HG02763 (cell line): ENCODE results near the gene DYNC1I2.
"Not testable (repeated sequence)": the region's sequence is repeated elsewhere in the genome, so short reads cannot be mapped to it uniquely, and the experiment has no call there.

Experiments
- ATAC-seq: cut with Tn5 transposase; IDR thresholded peaks from one replicate; pipeline ENCODE4 v1.9.1; 2021; ENCODE audit warnings: mild to moderate bottlenecking, moderate library complexity; ENCODE audit not compliant: unreplicated experiment

DYNC1I2 gene

GRCh38 chr2:171711351-171711750, 24.1 kb downstream of the DYNC1I2 start:
- ATAC-seq, result no peak

DNA sequence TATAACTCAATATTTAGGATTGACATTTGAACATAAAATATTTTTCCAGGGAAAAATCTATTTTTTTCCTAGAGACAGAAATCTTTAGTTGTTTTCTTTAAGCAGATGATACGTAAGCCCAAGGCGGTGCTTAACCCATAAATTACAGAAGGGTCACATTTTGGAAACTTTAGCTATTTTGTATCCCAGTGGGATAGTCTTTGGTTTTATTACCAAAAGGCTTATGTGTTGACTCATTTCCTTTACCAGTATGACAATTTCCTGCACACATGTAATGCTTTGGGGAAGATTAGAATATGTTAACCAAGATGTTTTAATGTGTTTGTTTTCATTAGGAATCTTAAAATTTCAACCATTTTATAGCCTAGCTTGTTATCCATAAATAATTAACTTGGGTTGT, 24.8 kb downstream of the DYNC1I2 start:
- no peak for ATAC-seq

DNA sequence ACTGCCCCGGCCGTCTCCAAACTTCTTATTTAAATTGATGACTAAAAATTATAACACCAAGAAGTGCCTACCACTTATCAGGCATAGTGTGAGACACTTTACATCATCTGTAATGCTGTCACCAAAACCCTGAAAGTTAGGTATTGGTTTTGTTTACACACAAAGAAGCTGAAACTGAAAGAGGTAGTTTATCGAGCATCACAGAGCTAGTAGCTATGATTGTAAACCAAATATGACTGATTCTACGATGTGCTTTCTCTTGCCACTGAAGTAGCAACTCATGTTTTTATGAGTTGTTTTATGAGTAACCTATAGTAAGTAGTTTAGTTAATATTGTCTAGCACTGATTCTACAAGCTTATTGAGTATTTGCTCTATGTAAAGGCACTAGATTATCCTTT, 31.5 kb downstream of the DYNC1I2 start:
- ATAC-seq, result peak; percentile 53

- ATAC-seq, result no peak
These were observed 32.4 kb downstream of the DYNC1I2 start for GRCh38 chr2:171719660-171720059.

DNA sequence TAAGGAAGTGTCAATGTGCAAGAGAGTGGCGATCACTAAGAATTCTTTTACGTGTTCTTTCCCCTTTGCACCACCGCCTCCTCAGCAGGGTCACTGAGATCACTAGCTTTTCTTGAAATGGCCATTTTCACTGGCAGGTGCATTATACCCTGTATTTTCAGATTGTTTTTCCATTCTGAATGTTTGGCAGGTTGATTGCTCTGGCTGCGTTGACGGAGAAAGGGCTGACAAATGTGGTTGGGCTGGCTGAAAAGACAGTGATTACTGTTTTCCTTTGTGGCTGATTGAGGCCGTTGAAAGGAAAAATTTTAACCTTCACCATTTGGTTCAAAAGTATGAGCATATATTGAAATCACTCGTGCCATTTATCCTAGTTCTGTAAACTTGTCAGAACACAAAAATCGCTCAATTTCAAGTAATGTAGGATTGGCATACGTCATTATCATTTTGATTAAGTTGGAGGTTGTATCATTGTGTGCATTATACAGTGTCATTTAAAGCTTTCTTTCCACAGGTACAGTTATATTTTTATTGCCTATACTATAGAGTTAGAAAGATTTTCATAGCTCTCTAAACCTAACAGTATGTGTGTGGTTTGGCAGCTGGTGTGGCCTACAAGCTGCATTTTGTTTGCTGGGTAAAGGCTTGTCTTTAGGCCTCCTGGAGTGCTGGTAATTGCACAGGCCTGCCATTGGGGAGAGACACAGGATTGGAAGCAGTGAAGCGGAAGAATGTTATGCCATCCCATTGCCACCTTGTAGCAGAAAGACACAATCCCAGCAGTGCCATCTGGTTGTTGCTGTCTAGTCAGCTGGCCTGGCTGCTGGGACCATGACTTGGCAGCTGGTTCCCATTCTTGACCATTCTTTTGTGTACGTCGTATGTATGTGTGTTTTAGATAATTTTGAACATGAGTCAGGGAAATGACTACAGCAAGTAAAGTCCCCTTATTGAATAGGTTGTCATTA, 36.7 kb downstream of the DYNC1I2 start:
- no peak for ATAC-seq

DNA sequence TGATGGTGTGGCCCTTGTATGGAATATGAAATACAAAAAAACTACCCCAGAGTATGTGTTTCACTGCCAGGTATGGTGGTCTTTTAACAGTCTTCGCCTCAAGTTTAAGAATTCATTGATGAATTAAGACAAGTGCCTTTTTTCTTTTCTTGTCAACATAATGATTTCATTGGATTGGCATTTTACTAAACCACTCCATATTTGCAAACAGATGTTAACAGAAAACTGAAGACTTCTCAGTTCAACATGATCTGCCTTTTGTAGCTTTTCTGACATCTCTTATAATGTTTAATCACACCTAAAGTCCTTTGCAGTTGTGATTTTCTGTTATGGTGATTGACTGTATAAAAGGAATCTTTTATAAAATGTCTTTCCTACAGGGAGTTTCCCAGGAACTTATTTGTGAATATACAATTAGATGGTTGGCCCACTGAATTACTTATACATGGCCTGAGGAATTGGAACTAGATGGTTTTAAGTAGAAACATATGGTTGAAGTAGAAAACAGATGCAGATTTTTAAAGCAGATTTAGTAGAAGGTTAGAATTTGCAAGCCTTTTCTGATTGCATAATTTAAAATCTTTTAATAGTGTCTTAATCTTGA, 39.7 kb downstream of the DYNC1I2 start:
- ATAC-seq, result no peak

DNA sequence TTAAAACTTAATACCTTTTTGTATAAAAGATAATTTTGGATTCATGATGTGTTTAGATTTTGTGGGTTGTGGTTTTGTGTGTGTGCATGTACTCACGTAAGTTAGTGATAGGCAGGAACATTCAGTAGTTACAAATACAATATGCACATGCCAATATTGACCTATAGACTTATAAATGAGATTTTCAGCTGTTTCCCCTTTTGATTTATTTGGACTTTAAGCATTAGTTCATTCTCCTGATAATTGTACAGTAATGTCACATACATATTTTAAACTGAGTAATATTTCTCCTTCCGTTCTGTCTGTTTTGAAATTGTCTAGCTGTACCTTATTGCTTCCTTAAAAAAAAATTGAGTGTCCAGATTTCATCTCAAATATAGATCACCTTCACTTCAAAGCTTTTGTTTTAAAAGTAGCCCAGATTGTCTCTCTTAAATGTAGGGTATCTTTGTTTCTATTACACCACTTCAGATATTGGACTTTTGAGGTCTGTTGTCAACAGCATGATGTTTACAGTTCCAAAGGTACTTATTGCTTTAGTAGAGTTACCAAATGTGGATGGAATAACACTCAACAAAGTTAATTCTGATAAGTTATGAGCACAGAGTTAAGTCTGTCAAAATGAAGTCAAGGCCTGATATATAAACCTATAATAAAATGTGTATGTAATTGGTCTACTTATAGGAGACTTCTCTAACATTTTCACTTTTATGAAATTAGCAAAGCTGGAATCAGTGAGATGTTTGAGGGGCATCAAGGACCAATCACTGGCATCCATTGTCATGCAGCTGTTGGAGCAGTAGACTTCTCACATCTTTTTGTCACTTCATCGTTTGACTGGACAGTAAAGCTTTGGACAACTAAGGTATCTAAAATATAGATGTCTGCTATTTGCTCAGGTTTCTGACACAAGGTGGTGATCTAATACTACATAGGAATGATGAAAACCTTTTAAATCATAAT, 42.0 kb downstream of the DYNC1I2 start:
- no peak for ATAC-seq

GRCh38 chr2:171729952-171730317, 42.7 kb downstream of the DYNC1I2 start:
- no peak for ATAC-seq

GRCh38 chr2:171735991-171736710, 48.9 kb downstream of the DYNC1I2 start:
- ATAC-seq, result no peak

DNA sequence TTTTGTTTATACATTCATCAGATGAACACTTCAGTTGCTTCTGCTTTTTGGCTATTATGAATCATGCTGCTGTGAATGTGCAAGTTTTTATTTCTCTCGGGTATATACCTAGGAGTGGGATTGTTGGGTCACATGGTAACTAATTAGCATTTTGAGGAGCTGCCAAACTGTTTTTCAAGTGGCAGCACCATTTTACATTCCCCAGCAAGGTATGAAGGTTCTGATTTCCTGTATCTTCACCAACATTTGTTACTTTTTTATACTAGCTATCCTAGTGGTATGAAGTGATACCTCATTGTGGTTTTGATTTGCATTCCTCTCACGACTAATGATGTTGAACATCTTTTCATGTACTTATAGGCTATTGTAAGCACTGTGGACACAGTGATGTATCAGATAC, 53.9 kb downstream of the DYNC1I2 start:
- ATAC-seq, result no peak

DNA sequence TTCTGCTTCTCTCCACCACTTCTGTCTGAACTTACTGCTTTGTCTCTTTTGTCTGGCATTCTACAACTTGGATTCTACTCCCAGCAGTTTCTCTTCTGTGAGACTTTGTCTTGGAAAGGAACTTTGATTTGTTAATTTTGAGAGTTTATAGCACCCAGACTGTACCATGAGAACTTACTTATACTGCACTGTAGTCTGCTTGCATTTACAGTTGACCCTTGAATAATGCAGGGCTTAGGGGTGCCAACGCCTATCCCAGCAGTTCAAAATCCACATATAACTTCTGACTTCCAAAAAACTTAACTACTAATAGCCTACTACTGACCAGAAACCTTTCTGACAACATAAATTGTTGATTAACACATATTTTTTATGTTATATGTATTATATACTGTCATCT, 55.5 kb downstream of the DYNC1I2 start:
- no peak for ATAC-seq

DNA sequence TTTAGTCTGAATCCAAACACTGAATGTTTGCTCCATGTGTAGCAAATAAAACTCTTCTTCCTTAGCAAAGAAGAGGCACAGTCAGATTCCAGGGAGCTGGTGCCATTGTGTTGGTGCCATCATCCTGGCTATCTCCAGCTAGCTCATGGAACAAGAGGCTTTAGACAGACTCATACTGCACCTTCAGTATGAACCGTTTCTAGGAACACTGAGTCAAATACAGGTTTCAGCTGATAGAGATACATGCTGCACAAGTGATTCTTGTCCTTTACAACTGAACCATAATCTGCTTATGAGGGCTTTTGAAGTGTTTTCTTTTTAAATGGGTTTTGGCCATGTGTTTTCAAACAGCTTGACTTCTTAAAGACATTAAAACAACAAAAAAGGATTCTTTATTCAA, 57.9 kb downstream of the DYNC1I2 start:
- ATAC-seq, result no peak

- ATAC-seq, result no peak
These were observed 58.5 kb downstream of the DYNC1I2 start for GRCh38 chr2:171745806-171746205.

DNA sequence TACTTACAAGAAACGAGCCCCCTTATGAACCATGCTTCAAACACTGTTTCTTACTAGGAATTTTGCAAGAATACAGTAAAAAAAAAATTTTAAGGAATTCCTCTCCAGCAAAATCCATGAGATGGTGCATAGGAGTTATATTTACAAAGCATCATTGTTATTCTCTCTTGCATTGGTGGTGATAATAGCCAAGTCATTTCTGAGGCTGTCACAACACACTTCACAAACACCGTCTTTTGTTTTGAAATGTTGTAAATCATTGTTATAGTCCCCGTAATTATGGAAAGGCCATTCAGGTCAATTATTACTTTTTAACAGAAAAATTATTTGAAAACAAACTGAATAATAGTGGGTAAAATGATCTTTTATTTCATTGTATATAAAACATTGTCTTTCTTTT, 60.1 kb downstream of the DYNC1I2 start:
- no peak for ATAC-seq

- ATAC-seq, result no peak
These were observed 67.1 kb downstream of the DYNC1I2 start for GRCh38 chr2:171754254-171754939.

- ATAC-seq, result not testable (repeated sequence)
These were observed 71.5 kb downstream of the DYNC1I2 start for GRCh38 chr2:171758762-171759161.

DNA sequence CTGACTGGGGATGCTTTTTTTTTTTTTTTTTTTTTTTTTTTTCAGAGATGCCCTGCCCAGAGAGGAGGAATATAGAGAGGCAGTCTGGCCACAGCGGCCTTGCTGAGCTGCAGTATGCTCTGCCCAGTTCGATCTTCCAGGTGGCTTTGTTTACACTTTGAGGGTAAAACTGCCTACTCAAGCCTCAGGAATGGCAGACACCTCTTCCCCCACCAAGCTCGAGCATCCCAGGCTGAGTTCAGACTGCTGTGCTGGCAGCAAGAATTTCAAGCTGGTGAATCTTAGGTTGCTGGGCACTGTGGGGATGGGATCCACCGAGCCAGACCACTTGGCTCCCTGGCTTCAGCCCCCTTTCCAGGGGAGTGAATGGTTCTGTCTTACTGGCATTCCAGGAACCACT, 73.9 kb downstream of the DYNC1I2 start:
- not testable (repeated sequence) for ATAC-seq

DNA sequence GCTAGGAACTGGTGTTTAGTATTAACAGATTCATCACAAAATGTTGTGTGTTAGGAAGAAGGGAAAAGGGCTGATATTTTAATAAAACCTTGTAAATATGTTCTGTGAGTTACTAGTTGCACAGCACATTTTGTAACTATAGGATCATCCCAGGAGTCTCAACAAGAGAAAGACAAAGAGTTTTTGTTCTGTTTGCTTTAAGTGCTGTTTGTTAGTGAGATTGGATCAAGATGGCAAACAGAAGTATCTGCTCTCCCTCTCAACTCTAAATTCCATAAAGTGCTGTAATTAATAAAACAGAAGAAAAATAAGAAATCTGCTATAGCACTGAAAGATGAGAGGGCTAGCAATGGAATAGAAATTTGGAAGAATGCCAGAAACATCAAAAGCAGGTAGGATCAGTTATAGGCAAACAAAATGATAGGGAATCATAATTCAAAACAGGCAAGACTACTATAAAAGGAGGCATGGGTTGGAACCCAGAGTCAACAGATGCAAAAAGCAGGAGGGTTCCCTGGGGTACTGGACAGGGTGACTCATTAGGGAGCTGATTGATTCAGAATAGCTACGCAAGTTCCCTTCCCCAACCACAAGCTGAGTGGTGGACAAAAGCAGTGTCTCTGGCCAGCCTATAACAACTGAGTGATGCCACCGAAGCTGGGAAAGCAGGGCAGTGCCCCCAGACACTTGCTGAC, 75.8 kb downstream of the DYNC1I2 start:
- no peak for ATAC-seq

DNA sequence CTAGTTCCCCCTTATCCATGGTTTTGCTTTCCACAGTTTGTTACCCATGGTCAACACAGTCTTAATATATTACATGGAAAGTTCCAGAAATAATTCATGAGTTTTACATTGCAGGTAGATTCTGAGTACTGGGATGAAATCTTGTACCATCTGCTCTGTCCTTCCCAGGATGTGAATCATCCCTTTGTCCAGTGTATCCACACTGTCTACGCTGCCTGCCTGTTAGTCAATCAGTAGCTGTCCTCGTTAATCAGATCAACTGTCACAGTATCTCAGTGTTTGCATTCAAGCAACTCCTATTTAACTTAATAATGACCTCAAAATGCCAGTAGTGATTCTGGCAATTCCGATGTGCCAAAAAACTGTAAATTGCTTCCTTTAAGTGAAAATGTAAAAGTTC, 76.3 kb downstream of the DYNC1I2 start:
- ATAC-seq, result no peak
